HCEC 1CT (cell line): Measurements from ENCODE around the gene NRXN3.

Experiments
- DNase-seq: peaks from one replicate; pipeline ENCODE4 v3.0.0-alpha.2; 2017

NRXN3 gene

DNA sequence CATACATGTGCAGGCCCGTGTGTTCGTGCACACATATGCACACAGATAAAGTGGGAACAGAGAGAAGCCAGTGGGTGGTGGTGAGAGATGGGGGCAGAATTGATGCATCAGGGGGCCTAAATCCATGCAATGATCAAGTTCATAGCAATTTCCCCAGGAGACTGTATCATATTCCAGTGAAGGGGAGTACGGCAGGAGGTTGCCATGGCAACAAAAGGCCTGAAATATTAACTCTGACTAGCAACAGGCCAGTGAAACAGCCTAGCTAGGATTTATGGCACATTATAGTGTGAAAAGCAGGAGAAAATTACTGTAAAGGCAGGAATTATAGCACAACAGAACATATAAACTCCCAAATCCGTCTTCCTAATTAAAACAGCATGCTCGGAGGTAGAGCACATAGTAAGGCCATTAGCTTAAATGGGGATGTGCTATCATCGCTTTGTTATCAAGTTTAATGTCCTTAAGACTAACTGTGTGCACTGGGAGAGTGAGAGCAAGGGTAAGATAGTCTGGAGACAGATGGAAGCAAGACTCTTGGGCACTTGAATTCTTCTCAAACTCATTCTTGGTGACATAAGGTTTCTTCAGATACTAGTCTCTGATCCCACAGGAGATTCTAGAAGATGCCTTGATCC is 1234.8 kb downstream of the NRXN3 start:
- peak; percentile 32 for DNase-seq

DNA sequence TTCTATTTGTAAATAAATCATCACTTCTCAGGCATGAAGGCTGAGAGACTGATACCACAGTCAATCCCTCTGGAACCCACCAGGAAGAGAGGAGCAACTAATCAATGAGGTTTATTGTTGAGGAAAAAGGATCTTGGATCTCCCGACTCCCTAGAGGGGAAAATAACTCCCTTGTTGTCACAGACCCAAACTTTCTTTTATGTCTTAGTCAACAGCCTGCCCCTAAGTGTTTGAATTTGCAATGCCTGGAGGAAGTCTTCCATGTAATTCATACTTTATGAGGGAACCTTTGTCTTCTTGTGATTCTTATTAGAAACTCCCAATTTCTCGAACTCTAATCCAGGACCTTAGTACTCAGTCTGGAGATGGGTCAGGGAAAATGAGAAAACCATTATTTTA is 1235.3 kb downstream of the NRXN3 start:
- no peak for DNase-seq

DNA sequence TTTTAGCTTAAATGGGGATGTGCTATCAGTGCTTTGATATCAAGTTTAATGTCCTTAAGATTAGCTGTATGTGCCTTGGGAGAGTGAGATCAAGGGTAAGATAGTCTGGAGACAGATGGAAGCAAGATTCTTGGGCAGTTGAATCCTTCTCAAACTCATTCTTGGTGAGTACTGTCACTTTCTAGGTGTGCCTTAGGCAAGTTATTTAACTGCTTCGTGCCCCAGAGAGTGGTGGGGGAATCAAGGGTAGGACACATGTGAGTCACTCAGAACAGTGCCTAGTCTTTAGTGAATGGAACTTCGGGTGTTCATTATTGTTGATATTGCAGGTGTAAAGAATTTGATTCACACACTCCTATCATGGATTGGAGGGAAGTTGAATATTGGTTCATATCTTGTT is 1237.4 kb downstream of the NRXN3 start:
- DNase-seq = no peak

DNA sequence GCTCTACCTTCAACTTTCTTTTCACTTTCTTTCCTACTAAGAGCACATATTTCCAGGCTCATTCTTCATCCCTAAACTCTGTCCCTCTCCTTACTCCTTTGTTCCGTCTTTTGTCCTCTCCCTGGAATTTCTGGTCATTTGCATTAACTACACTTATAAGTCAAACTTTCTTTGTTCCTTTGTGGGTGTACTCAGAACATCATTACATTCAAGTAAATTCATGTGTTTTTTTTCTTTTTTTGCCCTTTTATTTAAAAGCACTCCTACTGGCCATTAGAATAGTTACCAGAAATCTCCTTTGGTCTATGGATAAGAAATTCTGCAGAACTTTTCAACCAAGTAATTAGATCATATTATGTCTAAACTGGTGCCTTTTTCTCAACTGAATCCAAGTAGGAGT is 1238.5 kb downstream of the NRXN3 start:
- DNase-seq = no peak

DNA sequence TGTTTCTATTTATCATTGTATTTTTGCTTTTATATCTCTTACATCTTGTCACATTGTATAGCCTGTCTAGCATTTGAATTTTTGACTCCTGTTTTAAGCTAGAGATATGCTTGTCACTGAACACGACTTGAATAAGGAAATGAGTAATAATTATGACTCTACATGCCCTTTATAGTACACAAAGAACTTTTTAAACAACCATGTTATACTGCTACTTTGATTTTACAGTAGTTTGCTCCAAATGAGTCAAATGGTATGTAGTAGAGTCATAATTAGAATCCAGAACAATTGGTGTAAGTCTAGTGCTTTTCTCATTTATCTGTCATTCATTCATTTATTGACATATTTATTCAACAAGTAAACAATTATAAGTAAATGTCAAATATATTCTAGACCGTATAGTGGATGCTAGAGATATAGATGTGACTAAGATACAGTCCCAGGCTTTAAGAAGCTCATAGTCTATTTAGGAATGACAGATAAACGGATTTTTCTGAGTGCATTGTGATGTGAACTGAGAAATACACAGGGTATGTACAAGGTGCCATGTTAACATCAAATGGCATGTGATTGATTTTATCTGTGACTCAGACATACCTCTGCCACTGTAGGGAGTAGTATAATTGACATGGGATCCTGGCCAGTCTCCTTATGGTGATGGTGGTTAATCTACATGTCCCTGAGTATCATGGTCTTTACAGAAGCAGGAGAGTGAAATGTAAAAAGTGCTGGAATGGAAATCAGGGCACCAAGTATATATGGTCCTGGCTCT is 1241.4 kb downstream of the NRXN3 start:
- DNase-seq = peak; percentile 68

DNA sequence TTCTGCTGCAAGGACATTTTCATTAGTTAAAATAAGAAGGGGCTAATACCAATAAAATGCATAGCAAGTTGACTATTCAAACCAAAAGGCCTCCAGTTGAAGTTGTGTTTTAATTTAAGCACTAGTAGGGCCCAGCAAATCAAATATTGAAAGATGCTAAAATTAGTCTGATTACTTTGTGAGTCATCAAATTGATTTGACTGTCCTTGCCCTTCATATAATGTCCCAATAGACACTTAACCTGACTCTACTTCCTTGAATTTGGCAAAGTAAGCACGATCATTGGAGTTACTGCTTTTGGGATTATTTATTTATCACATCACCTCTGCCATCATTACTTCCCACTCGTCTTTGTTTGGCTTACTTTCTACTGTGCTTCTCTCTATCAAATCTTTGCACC is 1242.6 kb downstream of the NRXN3 start:
- DNase-seq = no peak

DNA sequence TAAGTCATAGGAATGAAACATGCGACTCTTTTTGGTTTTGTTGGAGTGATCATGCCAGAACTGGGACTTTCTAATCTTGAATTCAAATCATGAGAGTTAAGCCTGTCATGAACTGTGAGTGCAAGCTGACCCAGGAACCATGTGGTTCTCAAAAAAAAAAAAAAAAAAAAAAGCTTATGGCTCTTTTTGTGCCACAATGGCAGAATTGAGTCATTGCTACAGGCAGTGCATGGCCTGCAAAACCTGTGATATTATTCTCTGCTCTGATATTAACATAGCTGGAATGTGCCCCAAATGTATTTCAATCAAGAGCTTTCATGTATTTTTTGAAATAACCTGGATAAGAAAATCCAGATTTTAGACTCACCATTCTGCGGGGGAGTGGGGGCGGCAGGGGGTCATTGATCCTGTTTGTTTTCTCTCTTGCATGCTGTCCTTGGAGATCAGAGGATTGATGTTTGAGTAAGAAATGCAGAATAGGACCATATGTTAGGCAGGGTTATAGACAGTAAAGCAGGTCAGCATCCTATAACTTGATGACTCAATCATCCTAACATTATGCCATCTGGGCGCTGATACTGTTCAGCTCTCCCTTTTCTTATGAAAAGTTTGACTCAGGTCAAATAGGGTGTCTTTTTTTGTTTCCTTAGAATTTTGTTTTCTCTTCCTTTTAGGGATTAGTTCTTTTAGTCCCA is 1243.7 kb downstream of the NRXN3 start:
- DNase-seq = peak; percentile 43

DNA sequence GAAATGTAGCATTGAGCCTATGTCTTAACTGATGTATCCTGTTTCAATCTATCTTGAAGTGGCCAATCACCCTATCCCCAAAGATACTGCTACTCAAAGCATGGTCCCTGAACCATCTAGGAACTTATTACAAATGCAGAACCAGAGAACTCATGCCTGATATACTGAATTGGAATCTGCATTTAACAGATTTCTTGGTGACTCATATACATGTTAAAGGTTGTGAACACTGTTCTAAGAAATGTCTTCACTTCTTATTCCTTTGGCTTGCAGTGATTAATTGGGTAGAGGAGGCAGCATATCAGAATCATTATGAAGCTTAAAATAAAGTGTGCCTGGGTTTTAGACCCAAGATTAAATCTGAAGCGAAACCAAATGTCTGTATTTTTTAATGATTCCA is 1245.6 kb downstream of the NRXN3 start:
- DNase-seq = peak; percentile 75

DNA sequence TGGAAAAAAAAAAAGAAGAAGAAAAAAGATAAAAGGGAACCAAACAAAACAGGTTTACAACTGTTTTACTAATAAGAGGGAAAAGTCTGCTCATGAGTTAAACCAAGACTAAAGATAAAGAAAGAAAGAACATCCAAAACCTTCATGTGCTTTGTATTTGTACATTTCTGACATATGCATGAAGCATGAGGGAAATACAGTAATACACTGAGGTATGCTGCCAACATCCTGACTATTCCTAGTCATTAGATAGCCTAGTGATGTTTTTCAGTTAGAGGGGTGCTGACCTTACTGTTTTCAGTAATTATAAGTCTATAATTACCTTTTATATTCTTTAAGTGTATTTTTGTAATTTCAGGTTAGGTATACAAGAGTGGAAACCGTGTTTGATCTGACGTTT is 1247.8 kb downstream of the NRXN3 start:
- peak; percentile 26 for DNase-seq

DNA sequence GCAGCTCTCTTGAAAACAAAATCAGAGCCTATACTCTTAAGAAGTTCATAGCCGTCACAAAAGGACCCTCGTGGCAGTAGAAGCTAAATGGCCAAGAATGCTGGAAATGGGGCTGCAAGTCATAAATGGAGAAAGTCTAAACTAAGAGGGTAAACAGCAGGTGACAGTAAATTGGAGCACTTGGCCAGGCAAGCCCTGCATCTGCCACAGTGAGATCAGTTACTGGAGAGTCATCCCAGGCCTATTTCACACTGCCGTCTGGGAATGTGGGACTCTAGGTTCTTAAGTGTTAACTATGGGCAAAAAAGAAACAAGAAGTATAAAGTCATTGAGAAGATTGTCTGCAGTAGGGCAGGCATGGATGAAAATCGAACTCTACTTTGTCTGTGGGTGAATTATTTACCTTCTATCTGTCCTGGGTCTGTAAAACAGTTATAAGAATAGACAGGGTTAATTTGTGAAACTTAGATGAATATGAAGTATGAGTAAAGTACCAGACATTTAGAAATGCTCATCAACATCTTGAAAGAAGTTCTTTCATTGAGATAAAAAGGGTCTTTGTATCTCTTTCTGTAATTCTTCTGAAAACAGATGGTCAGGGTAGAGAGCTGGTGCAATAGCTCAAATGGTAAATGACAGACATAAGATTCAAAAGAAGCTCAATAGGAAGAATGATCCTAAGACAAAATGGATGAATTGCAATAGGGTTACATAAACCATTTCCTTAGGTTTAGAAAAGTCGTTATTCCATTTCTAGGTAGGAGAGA is 1248.7 kb downstream of the NRXN3 start:
- no peak for DNase-seq

DNA sequence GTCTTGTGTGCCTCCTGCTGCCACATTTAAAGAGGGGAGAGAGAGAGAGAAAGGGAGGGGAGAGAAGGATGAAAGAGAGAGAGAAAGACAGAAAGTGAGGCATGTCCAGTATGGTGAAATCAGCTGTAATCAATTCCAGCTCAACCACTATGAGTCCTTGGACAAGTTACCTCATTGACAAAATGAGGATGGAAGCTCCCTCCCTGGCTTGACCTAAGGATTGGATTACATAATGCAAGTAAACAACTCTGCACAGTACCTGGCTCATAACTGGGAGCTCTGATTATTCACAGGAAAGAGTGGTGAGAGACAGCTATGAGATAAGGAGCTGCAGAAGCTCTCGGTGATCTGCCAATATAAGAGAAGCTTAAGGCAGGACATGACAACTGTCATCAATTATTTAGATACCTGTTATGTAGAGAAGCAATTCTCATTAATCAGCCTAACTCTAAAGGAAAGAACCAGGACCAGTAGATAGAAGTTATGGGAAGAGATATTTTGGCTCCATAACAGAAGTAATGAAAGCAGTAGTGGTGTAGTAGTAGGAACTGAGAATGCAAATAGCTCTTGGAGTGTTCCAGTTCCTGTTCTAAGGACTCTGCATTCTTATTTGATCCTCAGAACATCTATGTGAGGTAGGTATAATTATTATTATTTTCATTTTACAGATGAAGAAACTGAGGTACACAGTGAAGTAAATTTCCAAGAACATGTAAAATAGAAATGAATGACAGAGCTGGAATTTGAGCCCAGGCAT is 1249.6 kb downstream of the NRXN3 start:
- DNase-seq = no peak

DNA sequence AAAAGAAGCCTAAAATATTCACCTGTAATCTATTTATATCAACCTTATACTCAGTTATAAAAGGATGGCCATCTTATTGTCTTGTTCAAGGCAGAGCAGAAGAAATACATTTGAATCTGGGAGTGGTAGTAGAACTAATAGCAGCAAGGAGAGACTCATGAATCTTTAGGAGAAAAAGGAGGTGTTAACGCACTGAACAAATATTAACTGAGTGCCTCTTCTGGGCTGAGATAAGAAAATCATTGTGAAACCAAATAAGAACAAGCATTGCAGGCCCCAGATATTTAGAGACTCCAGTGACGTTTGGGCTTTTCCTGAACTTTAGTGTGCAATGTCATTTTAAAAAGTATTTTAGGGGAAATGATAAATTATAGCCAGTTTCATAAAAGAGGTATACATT is 1250.6 kb downstream of the NRXN3 start:
- DNase-seq = no peak

DNA sequence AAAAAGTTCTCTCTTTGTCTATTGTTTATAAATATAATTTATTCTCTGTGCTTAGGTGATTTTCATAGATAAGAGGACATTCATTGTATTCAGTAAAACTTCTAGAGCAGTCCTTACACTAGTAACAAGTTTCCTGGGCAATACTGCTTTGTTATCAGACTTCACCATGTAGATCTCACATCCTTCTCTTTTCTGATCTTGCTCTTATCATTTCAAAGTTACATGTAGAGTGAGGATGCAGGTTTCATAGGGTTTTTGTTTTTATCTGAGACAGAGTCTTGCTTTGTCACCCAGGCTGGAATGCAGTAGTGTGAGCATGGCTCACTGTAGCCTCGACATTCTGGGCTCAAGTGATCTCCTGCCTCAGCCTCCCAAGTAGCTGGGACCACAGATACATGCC is 1251.6 kb downstream of the NRXN3 start:
- no peak for DNase-seq

DNA sequence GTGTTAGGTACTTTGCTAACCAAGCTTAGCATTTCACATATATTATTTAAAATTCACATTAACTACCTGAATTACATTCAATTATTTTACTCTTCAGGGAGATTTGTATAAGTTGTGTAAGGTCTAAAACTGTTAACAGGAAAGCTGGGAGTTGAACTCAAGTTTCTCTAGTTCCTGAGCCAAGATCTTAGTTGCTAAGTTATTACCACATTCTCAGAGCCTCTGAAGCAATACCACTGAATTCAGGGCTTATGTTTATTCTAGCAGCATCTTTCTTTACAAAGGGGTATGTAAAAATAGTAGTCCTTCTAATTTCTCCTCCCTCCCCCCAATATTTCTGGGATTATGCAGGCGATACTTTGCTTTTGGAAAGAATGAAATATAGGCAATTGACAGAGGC is 1254.3 kb downstream of the NRXN3 start:
- peak; percentile 27 for DNase-seq

DNA sequence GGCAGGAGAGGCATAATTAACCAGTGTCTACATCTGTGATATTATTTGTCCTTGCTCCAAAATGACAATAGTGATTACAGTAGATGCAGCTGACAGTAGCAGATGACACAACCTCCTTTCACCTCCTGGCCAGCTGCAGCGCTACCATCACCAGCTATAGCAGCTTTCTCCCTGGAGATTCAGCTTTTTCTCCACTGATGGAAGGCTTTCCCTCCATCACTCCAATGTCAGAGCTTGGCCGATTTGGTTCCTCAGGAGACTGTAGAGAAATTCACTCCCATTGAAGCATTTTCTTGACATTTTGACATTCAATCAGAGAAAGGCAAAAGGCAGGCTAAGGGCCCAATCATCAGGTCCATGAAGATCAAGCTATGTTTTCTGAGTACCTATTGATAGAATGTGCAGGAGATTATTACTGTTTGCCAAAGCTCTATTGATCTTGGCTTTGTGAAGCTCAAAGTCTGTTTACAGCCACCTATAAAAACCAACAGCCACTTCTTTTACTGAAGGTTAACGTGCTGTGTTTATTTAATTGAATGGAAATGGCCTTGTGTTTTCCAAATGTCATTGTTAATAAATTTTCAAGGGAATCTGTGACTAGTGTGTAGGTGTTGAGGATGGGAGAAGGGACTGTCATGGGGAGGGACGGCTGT is 1256.1 kb downstream of the NRXN3 start:
- no peak for DNase-seq

DNA sequence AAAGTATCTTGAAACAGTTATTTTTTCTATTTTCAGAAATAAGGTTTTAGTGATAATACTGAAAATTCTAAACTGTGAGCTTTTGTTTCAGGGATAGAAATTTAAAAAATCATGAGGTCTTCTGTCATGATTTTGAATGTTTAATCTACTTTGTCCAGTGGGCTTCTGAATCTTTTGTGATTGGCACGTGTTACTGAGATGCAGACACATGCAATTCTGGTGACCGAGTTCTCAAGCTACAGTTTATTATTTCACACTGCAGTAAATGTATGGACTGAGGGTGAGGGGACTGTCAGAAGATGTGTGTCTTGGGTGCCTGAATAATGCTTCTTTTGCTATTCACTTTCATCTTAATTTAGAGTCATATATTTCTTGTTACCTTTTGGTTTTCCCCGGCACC is 1262.5 kb downstream of the NRXN3 start:
- DNase-seq = no peak

DNA sequence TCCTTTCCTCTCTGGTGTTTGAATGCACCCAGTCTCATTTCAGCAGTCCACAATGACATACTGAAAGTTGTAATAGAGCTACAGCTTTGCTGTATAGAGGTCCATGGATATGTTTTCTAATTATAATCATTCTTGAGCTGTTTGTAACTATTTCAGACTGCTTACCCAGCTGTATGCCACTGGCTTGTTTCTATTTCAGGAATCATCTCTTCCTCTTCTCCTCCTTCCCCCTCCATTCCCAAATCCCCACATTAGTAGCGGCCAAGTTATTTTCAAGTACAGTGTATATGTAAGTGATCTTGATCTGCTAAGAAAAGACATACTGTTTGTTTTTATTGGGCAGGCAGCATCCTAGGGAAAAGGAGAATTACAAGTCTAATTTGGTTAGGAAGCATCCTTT is 1266.2 kb downstream of the NRXN3 start:
- no peak for DNase-seq

DNA sequence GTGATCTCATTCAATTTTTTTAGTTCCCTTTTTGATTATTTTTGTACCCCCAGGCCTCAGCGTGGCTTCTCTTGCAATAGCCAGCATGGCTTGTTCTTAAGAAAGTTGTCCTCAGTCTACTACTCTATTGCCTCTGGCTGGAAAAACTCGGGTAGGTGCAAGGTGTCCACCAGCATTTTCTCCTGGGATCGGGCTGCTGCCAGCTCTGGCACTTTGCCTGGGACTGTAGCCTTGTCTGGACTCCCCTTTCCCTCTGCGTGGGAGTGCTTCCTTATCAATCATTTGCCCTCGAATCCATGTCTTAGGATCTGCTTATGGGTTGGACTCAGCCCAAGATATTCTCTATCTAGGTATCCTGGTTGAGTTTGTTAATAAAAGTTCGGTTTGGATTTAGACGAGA is 1267.8 kb downstream of the NRXN3 start:
- no peak for DNase-seq

DNA sequence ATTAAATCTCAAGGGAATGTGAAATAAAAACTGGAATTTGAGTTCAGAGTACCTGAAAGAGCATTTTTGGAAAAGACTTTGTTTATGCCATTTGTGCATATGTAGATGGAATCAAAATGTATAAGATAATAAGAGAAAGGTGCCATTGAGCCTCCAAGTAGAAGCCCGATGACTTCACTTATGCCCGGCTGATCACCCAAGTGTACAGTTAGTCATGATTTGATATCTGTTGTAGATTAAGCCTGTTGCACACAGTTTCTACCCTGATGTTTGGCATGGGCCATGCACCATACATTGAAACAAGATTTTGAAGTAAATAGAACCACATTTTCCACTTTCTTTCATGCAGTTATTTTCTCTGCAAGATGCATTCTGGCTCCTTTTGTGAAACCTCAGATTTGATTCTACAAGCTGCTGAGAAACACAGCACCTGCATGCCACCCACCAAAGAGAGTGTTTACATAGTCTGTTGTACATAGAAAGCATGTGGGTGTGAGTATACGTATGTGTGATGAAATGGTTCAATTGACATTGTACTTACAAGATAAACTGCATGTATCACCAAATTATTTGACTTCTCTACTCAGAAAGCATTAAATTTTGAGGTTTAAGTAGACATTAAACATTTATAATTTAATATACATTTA is 1268.6 kb downstream of the NRXN3 start:
- DNase-seq = no peak

DNA sequence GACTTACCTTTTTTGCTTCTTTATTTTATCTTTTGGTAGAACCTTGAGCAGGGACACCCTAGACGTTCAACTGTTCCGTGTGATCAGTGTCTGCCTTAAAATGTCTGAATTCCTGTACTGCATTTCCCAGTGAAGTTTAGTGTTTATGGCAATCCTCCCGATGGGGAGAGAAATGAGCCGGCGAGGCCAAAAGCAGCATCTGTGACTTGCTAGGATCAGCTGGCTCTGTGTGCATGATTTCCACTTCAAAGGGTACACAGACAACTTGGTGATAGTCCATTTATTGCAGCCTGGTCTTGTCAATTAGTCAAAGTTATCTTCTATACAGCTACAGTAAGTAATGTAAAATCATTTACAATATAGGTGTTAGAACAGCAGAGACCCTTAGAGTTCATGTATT is 1272.6 kb downstream of the NRXN3 start:
- no peak for DNase-seq

DNA sequence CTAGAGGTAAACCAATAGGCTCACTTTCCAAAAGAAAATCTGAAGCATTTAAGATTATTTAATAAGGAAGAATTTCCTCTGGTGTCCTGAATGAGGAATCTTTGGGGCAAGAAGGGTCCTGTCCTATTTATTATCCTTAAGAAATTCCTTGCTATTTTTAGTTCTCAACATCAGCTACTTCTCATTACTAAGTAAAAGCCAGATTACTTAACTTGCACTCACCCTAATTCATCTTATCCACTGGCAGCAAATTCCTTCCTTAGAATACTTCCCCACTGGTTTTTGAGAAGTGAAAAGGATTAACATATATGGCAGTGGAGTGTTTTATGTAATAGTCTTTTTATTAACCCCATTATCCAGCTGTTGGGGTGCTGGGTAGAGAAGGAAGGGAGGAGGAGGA is 1273.4 kb downstream of the NRXN3 start:
- peak; percentile 11 for DNase-seq

DNA sequence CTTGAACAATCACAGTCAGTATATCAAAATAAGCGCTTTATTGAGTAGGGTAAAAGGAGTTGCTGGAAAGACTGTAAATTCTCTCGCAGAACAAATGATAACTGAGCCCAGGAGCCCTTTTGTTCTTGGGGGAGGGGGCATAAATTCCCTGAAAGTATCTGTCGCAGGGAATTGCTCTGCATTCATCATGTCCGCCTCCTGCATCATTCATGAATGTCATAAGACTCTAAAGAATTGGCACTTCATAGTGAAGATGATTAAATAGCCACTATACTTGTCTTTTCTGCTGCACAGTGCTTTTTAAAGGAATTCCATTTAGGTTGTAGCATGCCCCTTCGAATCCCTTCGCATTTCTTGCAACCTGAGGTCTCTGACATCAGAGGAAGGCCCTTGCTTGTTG is 1278.8 kb downstream of the NRXN3 start:
- no peak for DNase-seq
